NB4 (cell line): Measurements from ENCODE around the gene NINJ1.

Experiments used
- CTCF ChIP-seq: IDR thresholded peaks from one replicate; pipeline ENCODE4 v1.5.1; 2012; ENCODE audit warnings: low read depth, low read length
- MAX ChIP-seq: IDR thresholded peaks from 2 replicates; pipeline ENCODE4 v1.6.1; 2011; ENCODE audit warnings: low read depth, low read length

GRCh38 chr9:93166699-93167098 is 32.6 kb upstream of the NINJ1 start:
- TF ChIP-seq CTCF, result no peak
- no peak for TF ChIP-seq MAX
